HG03095 (cell line): ENCODE results near the gene FRY.
"Not testable (repeated sequence)": the region's sequence is repeated elsewhere in the genome, so short reads cannot be mapped to it uniquely, and the experiment has no call there.

ENCODE experiments used
- ATAC-seq: cut with Tn5 transposase; IDR thresholded peaks from one replicate; pipeline ENCODE4 v1.9.1; 2021; ENCODE audit warnings: moderate library complexity; ENCODE audit not compliant: unreplicated experiment

The FRY gene

GRCh38 chr13:32031025-32031814 lies at the start of gene FRY:
Gene FRY (plus strand): TSS chr13:32031774. CDS start chr13:32031796, 22 bp downstream.
- peak; percentile 82 for ATAC-seq

GRCh38 chr13:31982124-31982523 lies 49.5 kb upstream of the FRY start:
- ATAC-seq, result no peak

- no peak for ATAC-seq
These were observed 49.0 kb upstream of the FRY start for GRCh38 chr13:31982540-31982939.

- ATAC-seq, result not testable (repeated sequence)
These were observed 47.9 kb upstream of the FRY start for GRCh38 chr13:31983696-31984095.

- not testable (repeated sequence) for ATAC-seq
These were observed 47.2 kb upstream of the FRY start for GRCh38 chr13:31984388-31984787.

GRCh38 chr13:31986676-31987470 lies 44.7 kb upstream of the FRY start:
- ATAC-seq, result no peak

GRCh38 chr13:31987535-31988170 lies 43.9 kb upstream of the FRY start:
- no peak for ATAC-seq

- not testable (repeated sequence) for ATAC-seq
These were observed 37.2 kb upstream of the FRY start for GRCh38 chr13:31994367-31994766.

- no peak for ATAC-seq
These were observed 35.0 kb upstream of the FRY start for GRCh38 chr13:31996601-31997000.

GRCh38 chr13:31997641-31998040 lies 33.9 kb upstream of the FRY start:
- ATAC-seq, result no peak

- no peak for ATAC-seq
These were observed 33.4 kb upstream of the FRY start for GRCh38 chr13:31998131-31998530.

- not testable (repeated sequence) for ATAC-seq
These were observed 30.8 kb upstream of the FRY start for GRCh38 chr13:32000754-32001153.

- ATAC-seq, result peak; percentile 76
These were observed 30.3 kb upstream of the FRY start for GRCh38 chr13:32001154-32001768.

GRCh38 chr13:32001769-32002168 lies 29.8 kb upstream of the FRY start:
- no peak for ATAC-seq

GRCh38 chr13:32002873-32003272 lies 28.7 kb upstream of the FRY start:
- no peak for ATAC-seq

GRCh38 chr13:32007494-32007893 lies 24.1 kb upstream of the FRY start:
- ATAC-seq, result no peak

GRCh38 chr13:32008518-32009175 lies 22.9 kb upstream of the FRY start:
- ATAC-seq, result no peak

GRCh38 chr13:32009362-32009761 lies 22.2 kb upstream of the FRY start:
- no peak for ATAC-seq

- no peak for ATAC-seq
These were observed 21.4 kb upstream of the FRY start for GRCh38 chr13:32010136-32010535.

- no peak for ATAC-seq
These were observed 19.6 kb upstream of the FRY start for GRCh38 chr13:32011971-32012370.

- ATAC-seq, result no peak
These were observed 18.4 kb upstream of the FRY start for GRCh38 chr13:32013181-32013580.
